Measurements from ENCODE around the gene NFASC.

NFASC gene

GRCh38 chr1:205016584-205016983 lies 145.9 kb downstream of the NFASC start:
- TF ChIP-seq REST (IDR thresholded peaks at IDR 0.05; ENCODE audit: insufficient read depth in 1 of 2, low read depth in 2 of 2, low read length in 2 of 2) (no peak), TAF1 (IDR thresholded peaks at IDR 0.05; ENCODE audit: borderline replicate concordance, insufficient read depth, low read length) (no peak), SIN3A (IDR thresholded peaks at IDR 0.05; ENCODE audit: borderline replicate concordance, insufficient read depth, low read length) (no peak), FOXP2 (optimal IDR thresholded peaks at IDR 0.05; ENCODE audit: borderline replicate concordance, extremely low read depth, extremely low read length, insufficient read depth) (no peak), POLR2AphosphoS5 (IDR thresholded peaks at IDR 0.05; ENCODE audit: low read depth, low read length) (no peak)

DNA sequence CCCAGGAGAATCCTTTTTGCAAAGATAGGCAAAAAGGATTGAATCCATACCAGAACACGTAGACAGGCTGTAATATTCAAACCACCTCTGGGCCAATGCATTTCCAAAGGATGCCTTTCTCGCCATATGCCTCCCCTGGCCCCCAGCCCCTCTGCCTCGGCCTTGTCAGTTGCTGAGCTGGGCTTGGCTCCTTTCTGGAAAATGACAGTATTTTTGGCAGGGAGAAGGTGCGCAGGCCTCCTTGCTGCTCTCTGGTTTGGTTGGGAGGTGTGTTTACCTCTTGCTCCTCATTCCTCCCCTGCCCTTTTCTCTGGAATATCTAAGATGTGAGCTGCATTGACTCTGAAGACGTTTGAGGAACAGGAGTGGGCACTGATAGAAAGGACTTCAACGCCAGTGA lies 146.3 kb downstream of the NFASC start:
- no peak for TF ChIP-seq REST (IDR thresholded peaks at IDR 0.05; ENCODE audit: insufficient read depth in 1 of 2, low read depth in 2 of 2, low read length in 2 of 2)
- no peak for TF ChIP-seq SIN3A (IDR thresholded peaks at IDR 0.05; ENCODE audit: borderline replicate concordance, insufficient read depth, low read length)

GRCh38 chr1:205017766-205018165 lies 147.1 kb downstream of the NFASC start:
- TF ChIP-seq SIN3A (IDR thresholded peaks at IDR 0.05; ENCODE audit: borderline replicate concordance, insufficient read depth, low read length) (no peak), TAF1 (IDR thresholded peaks at IDR 0.05; ENCODE audit: borderline replicate concordance, insufficient read depth, low read length) (no peak)

DNA sequence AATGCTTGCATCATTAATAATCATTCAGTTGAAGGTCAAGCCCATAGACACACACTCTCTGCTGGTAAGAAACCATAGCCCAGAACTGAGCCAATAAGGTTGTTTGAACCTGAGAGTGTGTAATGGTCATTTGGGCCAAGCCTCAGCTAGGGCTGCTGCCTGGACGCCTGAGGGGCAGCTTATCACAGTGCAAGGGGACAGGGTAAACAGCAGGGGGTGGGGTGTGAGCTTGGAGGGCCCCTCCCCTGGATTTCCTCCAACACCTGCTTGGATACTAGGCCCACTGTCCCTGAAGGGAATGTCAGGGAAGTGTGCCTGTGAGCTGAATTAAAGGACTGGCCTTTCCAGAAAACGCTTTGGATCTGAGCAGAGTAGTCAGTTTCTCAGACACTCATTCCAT lies 147.7 kb downstream of the NFASC start:
- TF ChIP-seq REST (IDR thresholded peaks at IDR 0.05; ENCODE audit: insufficient read depth in 1 of 2, low read depth in 2 of 2, low read length in 2 of 2), result no peak

- TF ChIP-seq REST (IDR thresholded peaks at IDR 0.05; ENCODE audit: insufficient read depth in 1 of 2, low read depth in 2 of 2, low read length in 2 of 2), result no peak
- TF ChIP-seq POLR2AphosphoS5 (IDR thresholded peaks at IDR 0.05; ENCODE audit: low read depth, low read length), result no peak
- no peak for TF ChIP-seq SIN3A (IDR thresholded peaks at IDR 0.05; ENCODE audit: borderline replicate concordance, insufficient read depth, low read length)
- no peak for TF ChIP-seq FOXP2 (optimal IDR thresholded peaks at IDR 0.05; ENCODE audit: borderline replicate concordance, extremely low read depth, extremely low read length, insufficient read depth)
- no peak for TF ChIP-seq TAF1 (IDR thresholded peaks at IDR 0.05; ENCODE audit: borderline replicate concordance, insufficient read depth, low read length)
Observed at GRCh38 chr1:205020466-205020865, 149.8 kb downstream of the NFASC start.

GRCh38 chr1:205024679-205025078 lies 154.0 kb downstream of the NFASC start:
- TF ChIP-seq FOXP2 (optimal IDR thresholded peaks at IDR 0.05; ENCODE audit: borderline replicate concordance, extremely low read depth, extremely low read length, insufficient read depth) (no peak), TAF1 (IDR thresholded peaks at IDR 0.05; ENCODE audit: borderline replicate concordance, insufficient read depth, low read length) (no peak), SIN3A (IDR thresholded peaks at IDR 0.05; ENCODE audit: borderline replicate concordance, insufficient read depth, low read length) (no peak)
